Measurements from ENCODE around the gene EDDM13. TPM values are rescaled to one million over a fixed set of nuclear protein-coding genes. Genes with fewer than 3 reads are reported as not detected.
A peak's percentile ranks its signal among the peaks of the same experiment; 100 is the strongest.
"Not testable (repeated sequence)": the region's sequence is repeated elsewhere in the genome, so short reads cannot be mapped to it uniquely, and the experiment has no call there.

Gene EDDM13
- total RNA-seq, 6 experiments from 2014 or later: not detected

DNA sequence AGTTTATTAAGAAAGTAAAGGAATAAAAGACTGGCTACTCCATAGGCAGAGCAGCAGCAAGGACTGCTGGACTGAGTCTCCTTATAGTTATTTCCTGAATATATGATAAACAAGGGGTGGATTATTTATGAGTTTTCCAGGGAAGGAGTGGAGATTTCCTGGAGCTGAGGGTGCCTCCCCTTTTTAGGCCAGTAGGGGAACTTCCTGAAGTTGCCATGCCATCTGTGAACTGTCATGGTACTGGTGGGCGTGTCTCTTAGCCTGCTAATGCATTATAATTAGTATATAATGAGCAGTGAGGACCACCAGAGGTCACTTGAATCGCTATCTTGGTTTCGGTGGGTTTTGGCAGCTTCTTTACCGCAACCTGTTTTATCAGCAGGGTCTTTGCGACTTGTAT, 28.6 kb downstream of the EDDM13 start:
- ATAC-seq (no peak), DNase-seq (no peak)
- no peaks in the 10 kb centered on the region for H3K36me3 ChIP-seq
- H3K27me3 ChIP-seq: no peaks in the 10 kb centered on the region
- H3K4me1 ChIP-seq: no peaks in the 10 kb centered on the region
- TF ChIP-seq POLR2A (IDR thresholded peaks at IDR 0.05): no peak
- TF ChIP-seq, protein P1, sequence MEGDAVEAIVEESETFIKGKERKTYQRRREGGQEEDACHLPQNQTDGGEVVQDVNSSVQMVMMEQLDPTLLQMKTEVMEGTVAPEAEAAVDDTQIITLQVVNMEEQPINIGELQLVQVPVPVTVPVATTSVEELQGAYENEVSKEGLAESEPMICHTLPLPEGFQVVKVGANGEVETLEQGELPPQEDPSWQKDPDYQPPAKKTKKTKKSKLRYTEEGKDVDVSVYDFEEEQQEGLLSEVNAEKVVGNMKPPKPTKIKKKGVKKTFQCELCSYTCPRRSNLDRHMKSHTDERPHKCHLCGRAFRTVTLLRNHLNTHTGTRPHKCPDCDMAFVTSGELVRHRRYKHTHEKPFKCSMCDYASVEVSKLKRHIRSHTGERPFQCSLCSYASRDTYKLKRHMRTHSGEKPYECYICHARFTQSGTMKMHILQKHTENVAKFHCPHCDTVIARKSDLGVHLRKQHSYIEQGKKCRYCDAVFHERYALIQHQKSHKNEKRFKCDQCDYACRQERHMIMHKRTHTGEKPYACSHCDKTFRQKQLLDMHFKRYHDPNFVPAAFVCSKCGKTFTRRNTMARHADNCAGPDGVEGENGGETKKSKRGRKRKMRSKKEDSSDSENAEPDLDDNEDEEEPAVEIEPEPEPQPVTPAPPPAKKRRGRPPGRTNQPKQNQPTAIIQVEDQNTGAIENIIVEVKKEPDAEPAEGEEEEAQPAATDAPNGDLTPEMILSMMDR (IDR thresholded peaks at IDR 0.05): no peak
- WGBS (ENCODE audit: insufficient coverage, low coverage, low lambda C conversion rate, missing lambda C conversion rate): 69% methylated on average over 5 of the region's 5 CpGs
- H3K4me3 ChIP-seq: no peak overlapping the region
- intact Hi-C loops (cut with DNase I): no loop called here
- H3K9me3 ChIP-seq: no peaks in the 10 kb centered on the region
- H3K27ac ChIP-seq: no peak overlapping the region

DNA sequence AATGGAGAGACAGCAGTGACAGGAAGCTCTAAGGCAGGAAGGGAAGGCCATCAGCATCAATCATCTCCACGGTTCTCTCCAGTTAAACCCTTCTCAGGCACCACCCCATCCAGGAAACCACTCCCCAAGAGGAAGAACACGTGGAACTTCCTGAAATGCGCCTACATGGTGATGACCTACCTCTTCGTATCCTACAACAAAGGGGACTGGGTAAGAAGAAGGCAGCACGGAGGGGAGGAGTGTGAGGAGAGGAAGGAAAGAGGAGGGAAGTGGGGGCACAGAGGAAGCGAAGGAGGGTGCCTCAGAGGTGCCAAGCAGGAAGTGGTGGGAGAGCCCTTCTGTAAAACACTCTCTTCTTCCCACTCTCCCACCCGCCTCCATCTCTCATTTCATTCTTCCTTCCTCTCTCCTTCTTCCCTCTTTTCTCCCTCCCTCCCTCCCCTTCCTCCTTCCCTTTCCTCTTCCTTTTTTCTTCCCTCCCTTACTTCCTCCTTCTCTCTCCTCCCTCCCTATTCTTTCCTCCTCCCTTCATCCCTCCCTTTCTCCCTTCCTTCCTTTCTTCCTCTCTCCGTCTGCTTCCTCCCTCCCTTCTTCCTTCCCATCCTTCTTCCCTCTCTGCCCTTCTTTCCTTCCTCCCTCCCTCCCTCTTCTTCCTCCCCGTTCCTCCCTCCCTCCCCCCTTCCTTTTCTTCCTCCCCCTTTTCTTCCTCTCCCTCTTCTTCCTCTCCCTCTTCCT, 29.5 kb downstream of the EDDM13 start:
- H3K9me3 ChIP-seq: no peaks in the 10 kb centered on the region
- 61% methylated on average over 9 of the region's 9 CpGs for WGBS (ENCODE audit: insufficient coverage, low coverage, low lambda C conversion rate, missing lambda C conversion rate)
- H3K27me3 ChIP-seq: no peaks in the 10 kb centered on the region
- no peak for DNase-seq
- intact Hi-C loops (cut with DNase I): no loop called here
- H3K4me3 ChIP-seq: no peak overlapping the region
- no peaks in the 10 kb centered on the region for H3K4me1 ChIP-seq
- no peaks in the 10 kb centered on the region for H3K36me3 ChIP-seq
- no peak overlapping the region for H3K27ac ChIP-seq
- ATAC-seq: peak in 1 of 4 donors; percentile 14
- TF ChIP-seq POLR2A (IDR thresholded peaks at IDR 0.05): no peak
- TF ChIP-seq, protein P1 (IDR thresholded peaks at IDR 0.05): no peak

DNA sequence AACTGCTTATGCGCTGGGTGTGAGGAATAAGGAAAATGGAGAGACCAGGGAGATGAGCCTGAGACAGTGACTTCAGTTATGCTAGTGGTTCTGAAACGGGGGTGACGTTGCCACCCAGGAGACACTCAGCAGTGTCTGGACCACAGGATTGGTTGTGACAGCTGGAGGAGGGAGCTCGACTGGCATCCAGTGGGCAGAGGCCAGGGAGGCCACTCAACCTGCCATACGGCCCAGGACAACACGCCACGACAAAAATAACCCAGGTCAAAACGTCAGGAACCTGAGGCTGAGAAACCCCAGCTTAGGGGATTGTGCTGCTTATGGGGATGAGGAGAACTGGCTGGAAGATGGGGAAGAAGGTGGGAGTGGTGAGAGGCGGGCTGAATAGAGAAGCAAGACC, 31.7 kb downstream of the EDDM13 start:
- no peak for ATAC-seq
- 82% methylated on average over 8 of the region's 9 CpGs for WGBS (ENCODE audit: insufficient coverage, low coverage, low lambda C conversion rate, missing lambda C conversion rate)
- peaks cover 0 to 2% (median 0%) of the 10 kb centered on the region in 4 donors for H3K4me1 ChIP-seq
- H3K9me3 ChIP-seq: no peaks in the 10 kb centered on the region
- no peaks in the 10 kb centered on the region for H3K27me3 ChIP-seq
- intact Hi-C loops (cut with DNase I): no loop called here
- no peak overlapping the region for H3K27ac ChIP-seq
- no peak overlapping the region for H3K4me3 ChIP-seq
- no peak for DNase-seq
- no peak for TF ChIP-seq POLR2A (IDR thresholded peaks at IDR 0.05)
- TF ChIP-seq, protein P1 (IDR thresholded peaks at IDR 0.05): no peak
- H3K36me3 ChIP-seq: no peaks in the 10 kb centered on the region

DNA sequence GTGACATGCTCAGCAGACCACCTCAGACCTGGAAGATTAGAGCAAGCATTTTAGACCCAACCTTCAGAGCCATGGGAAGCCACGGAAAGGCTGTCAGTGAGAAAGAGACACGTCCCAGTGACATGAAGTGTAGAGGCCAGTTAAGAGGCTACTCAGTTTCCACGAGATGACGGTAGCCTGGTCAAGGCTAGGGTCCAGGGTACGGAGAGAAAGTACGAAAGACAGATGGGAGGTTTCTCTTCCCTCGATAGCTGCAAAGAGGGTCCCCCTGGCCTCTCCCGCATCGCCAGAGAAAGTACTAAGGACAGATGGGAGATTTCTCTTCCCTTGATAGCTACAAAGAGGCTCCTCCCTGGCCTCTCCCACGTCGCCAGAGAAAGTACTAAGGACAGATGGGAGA, 33.5 kb downstream of the EDDM13 start:
- Histone ChIP-seq H3K4me1 (peaks cover 0 to 6% (median 0%) of the 10 kb centered on the region in 4 donors), H3K9me3 (no peaks in the 10 kb centered on the region), H3K36me3 (no peaks in the 10 kb centered on the region), H3K4me3 (no peak overlapping the region), H3K27me3 (no peaks in the 10 kb centered on the region), H3K27ac (no peak overlapping the region)
- no peak for TF ChIP-seq POLR2A (IDR thresholded peaks at IDR 0.05)
- TF ChIP-seq, protein P1 (IDR thresholded peaks at IDR 0.05): no peak
- no peak for DNase-seq
- intact Hi-C loops (cut with DNase I): no loop called here
- ATAC-seq: no peak
- WGBS (ENCODE audit: insufficient coverage, low coverage, low lambda C conversion rate, missing lambda C conversion rate): 80% methylated on average over 1 of the region's 11 CpGs

DNA sequence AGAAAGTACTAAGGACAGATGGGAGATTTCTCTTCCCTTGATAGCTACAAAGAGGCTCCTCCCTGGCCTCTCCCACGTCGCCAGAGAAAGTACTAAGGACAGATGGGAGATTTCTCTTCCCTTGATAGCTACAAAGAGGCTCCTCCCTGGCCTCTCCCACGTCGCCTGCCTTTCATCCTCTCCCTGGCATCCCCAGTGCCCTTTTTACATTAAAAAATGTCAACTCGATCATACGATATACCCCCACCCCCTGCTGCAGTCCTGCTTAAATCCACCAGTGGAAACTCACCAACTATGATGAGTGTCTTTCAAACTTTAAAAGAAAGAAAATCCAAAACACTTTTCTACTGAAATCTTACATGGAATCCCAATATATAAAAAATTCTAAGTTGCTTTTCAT, 34.5 kb downstream of the EDDM13 start:
- H3K4me1 ChIP-seq; DNase-seq; H3K27ac ChIP-seq; ATAC-seq; intact Hi-C loops (cut with DNase I); H3K36me3 ChIP-seq; H3K27me3 ChIP-seq; H3K4me3 ChIP-seq; H3K9me3 ChIP-seq: not testable (repeated sequence)
- WGBS (ENCODE audit: insufficient coverage, low coverage, low lambda C conversion rate, missing lambda C conversion rate): 67% methylated on average over 4 of the region's 6 CpGs

All from right lobe of liver (tissue), 6 donors.